Keratinocyte (primary cell): ENCODE results near the gene NEURL1. TPM values are rescaled to one million over a fixed set of nuclear protein-coding genes. Genes with fewer than 3 reads are reported as not detected.
"Not testable (repeated sequence)": the region's sequence is repeated elsewhere in the genome, so short reads cannot be mapped to it uniquely, and the experiment has no call there.

Experiments used
- DNase-seq: peaks from one replicate; pipeline ENCODE4 v3.0.0-alpha.2; 2011; ENCODE audit warnings: low read depth, missing footprints, low spot score
- FAIRE-seq: peaks from 2 replicates; lab custom pipeline; 2011; peaks lifted over from hg19 to GRCh38; lab: Jason Lieb, UNC
- H2AFZ ChIP-seq: 2 replicates; pipeline ENCODE4 v1.6.0; 2012; ENCODE audit warnings: low read length, control low read depth, inconsistent platforms; ENCODE audit not compliant: control insufficient read depth
- H3K27ac ChIP-seq: 2 replicates; pipeline ENCODE4 v1.5.1; 2011; ENCODE audit warnings: low read length; ENCODE audit not compliant: control insufficient read depth, insufficient read depth
- H3K27me3 ChIP-seq: 3 replicates; pipeline ENCODE4 v1.6.0; 2011; ENCODE audit warnings: low read length; ENCODE audit not compliant: control insufficient read depth, insufficient read depth; ENCODE audit errors: extremely low read depth
- H3K36me3 ChIP-seq, 2 experiments: 2 replicates in 1 of 2; 3 replicates in 1 of 2; pipeline ENCODE4 v1.5.1; 2011; ENCODE audit warnings: low read length in 2 of 2, mild to moderate bottlenecking in 1 of 2; ENCODE audit not compliant: control insufficient read depth in 2 of 2, insufficient read depth in 2 of 2; ENCODE audit errors: extremely low read depth in 1 of 2
- H3K4me1 ChIP-seq: 3 replicates; pipeline ENCODE4 v1.5.1; 2011; ENCODE audit warnings: low read length; ENCODE audit not compliant: control insufficient read depth, insufficient read depth; ENCODE audit errors: extremely low read depth
- H3K4me2 ChIP-seq: 3 replicates; pipeline ENCODE4 v1.6.0; 2011; ENCODE audit warnings: low read depth, low read length; ENCODE audit not compliant: control insufficient read depth, insufficient read depth; ENCODE audit errors: extremely low read depth
- H3K4me3 ChIP-seq, 3 experiments: fragments of 200-600 bp in 1 of 3; sonication (generic) in 1 of 3; 2 replicates in 2 of 3; 3 replicates in 1 of 3; pipeline ENCODE4 v1.5.1; 2011 to 2016; ENCODE audit warnings: low read length in 3 of 3, mild to moderate bottlenecking in 3 of 3, control low read depth in 2 of 3, inconsistent platforms in 1 of 3, low read depth in 1 of 3, mixed read lengths in 1 of 3, mixed run types in 1 of 3, moderate library complexity in 1 of 3; ENCODE audit not compliant: control insufficient read depth in 2 of 3, insufficient read depth in 2 of 3; ENCODE audit errors: extremely low read depth in 1 of 3
- H3K79me2 ChIP-seq: 2 replicates; pipeline ENCODE4 v1.6.0; 2012; ENCODE audit warnings: low read length; ENCODE audit not compliant: control insufficient read depth, insufficient read depth
- H3K9ac ChIP-seq: 3 replicates; pipeline ENCODE4 v1.6.0; 2011; ENCODE audit warnings: low read length; ENCODE audit not compliant: control insufficient read depth, insufficient read depth; ENCODE audit errors: extremely low read depth
- H3K9me1 ChIP-seq: 3 replicates; pipeline ENCODE4 v1.6.0; 2011; ENCODE audit warnings: low read length; ENCODE audit not compliant: control insufficient read depth, insufficient read depth; ENCODE audit errors: extremely low read depth
- H3K9me3 ChIP-seq: 2 replicates; pipeline ENCODE4 v1.5.1; 2012; ENCODE audit warnings: low read depth, low read length; ENCODE audit not compliant: control insufficient read depth
- H4K20me1 ChIP-seq: 3 replicates; pipeline ENCODE4 v1.6.0; 2011; ENCODE audit warnings: low read length; ENCODE audit not compliant: control insufficient read depth, insufficient read depth; ENCODE audit errors: extremely low read depth
- CTCF ChIP-seq, 3 experiments: IDR thresholded peaks in 1 of 3; conservative IDR thresholded peaks in 1 of 3; optimal IDR thresholded peaks in 1 of 3; 2 replicates in 2 of 3; 3 replicates in 1 of 3; pipeline versions ENCODE3 to v1.5.1; 2011; ENCODE audit warnings: low read length in 3 of 3, mild to moderate bottlenecking in 3 of 3, moderate library complexity in 2 of 3, control low read depth in 1 of 3, inconsistent platforms in 1 of 3; ENCODE audit not compliant: insufficient read depth in 2 of 3; ENCODE audit errors: extremely low read depth in 1 of 3
- EZH2 ChIP-seq: IDR thresholded peaks from one replicate; pipeline ENCODE4 v1.6.1; 2012; ENCODE audit warnings: inconsistent platforms, mild to moderate bottlenecking, low read length, moderate library complexity
- dilution Hi-C: fragments of 300-500 bp; cut with MboI; formaldehyde crosslinking; loops from one replicate; pipeline ENCODE4 v1.7.0; 2020; ENCODE audit warnings: low sequenced_read_pairs; ENCODE audit not compliant: extremely low pct_ligation_motif_present
- polyA plus RNA-seq, 5 experiments: library from polyadenylated mRNA; depleted of rRNA in 3 of 5; stranded (reverse) in 3 of 5; stranded (forward) in 1 of 5; unstranded in 1 of 5; fragments of >200 nt; gene quantifications; 1 replicate in 1 of 5; 2 replicates in 3 of 5; 3 replicates in 1 of 5; pipeline versions ENCODE4 v1.2.1 to v1.2.3, GENCODE V29; 2011 to 2012; ENCODE audit warnings: missing spikeins in 2 of 5, low read depth in 1 of 5, low replicate concordance in 1 of 5

The NEURL1 gene
- polyA plus RNA-seq, 1 donor (not counting 4 experiments of a cell fraction or from before 2014, with no cell fraction given) = 0.03 TPM

- Histone ChIP-seq H3K36me3 (no peaks in the 10 kb centered on the region), H4K20me1 (no peaks in the 10 kb centered on the region), H3K4me2 (no peak overlapping the region), H3K79me2 (no peaks in the 10 kb centered on the region), H3K9me3 (no peaks in the 10 kb centered on the region), H3K4me1 (no peaks in the 10 kb centered on the region), H3K27me3 (no peaks in the 10 kb centered on the region), H3K9me1 (no peaks in the 10 kb centered on the region), H2AFZ (no peak overlapping the region), H3K27ac (no peak overlapping the region), H3K9ac (no peak overlapping the region), H3K4me3 (no peak overlapping the region)
- dilution Hi-C loops = no loop called here
- DNase-seq = no peak
- no peak for FAIRE-seq
- TF ChIP-seq EZH2 (no peak), CTCF (optimal IDR thresholded peaks at IDR 0.05 in 1 of 3, IDR thresholded peaks at IDR 0.05 in 1 of 3, conservative IDR thresholded peaks at IDR 0.05 in 1 of 3; ENCODE audit: extremely low read depth in 1 of 3, insufficient read depth in 2 of 3, low read length in 3 of 3) (no peak)
These were observed 26.3 kb downstream of the NEURL1 start for GRCh38 chr10:103519798-103520197.

- H3K9me3 ChIP-seq, DNase-seq, H2AFZ ChIP-seq, H3K4me1 ChIP-seq, H3K36me3 ChIP-seq, H3K4me3 ChIP-seq, H3K9ac ChIP-seq, H4K20me1 ChIP-seq, FAIRE-seq, H3K9me1 ChIP-seq, dilution Hi-C loops, H3K27me3 ChIP-seq, H3K4me2 ChIP-seq, H3K79me2 ChIP-seq, H3K27ac ChIP-seq: not testable (repeated sequence)
These were observed 28.5 kb downstream of the NEURL1 start for GRCh38 chr10:103522006-103522405.

GRCh38 chr10:103523683-103524082 lies 30.2 kb downstream of the NEURL1 start:
- Histone ChIP-seq H3K36me3 (no peaks in the 10 kb centered on the region), H3K27ac (no peak overlapping the region), H3K9me3 (no peaks in the 10 kb centered on the region), H2AFZ (no peak overlapping the region), H3K4me2 (no peak overlapping the region), H3K79me2 (no peaks in the 10 kb centered on the region), H3K27me3 (no peaks in the 10 kb centered on the region), H3K4me1 (peaks cover 13% of the 10 kb centered on the region), H3K9ac (no peak overlapping the region), H3K9me1 (no peaks in the 10 kb centered on the region), H4K20me1 (no peaks in the 10 kb centered on the region), H3K4me3 (no peak overlapping the region)
- DNase-seq = no peak
- dilution Hi-C loops = no loop called here
- no peak for TF ChIP-seq EZH2
- no peak for TF ChIP-seq CTCF (optimal IDR thresholded peaks at IDR 0.05 in 1 of 3, IDR thresholded peaks at IDR 0.05 in 1 of 3, conservative IDR thresholded peaks at IDR 0.05 in 1 of 3; ENCODE audit: extremely low read depth in 1 of 3, insufficient read depth in 2 of 3, low read length in 3 of 3)
- no peak for FAIRE-seq
